IPS-15b (cell line): ENCODE data around the gene TRPM7.
"Not testable (repeated sequence)": the region's sequence is repeated elsewhere in the genome, so short reads cannot be mapped to it uniquely, and the experiment has no call there.

ENCODE experiments used
- H3K27me3 ChIP-seq: one replicate; pipeline ENCODE4 v1.6.1; 2013; ENCODE audit warnings: low read length; ENCODE audit not compliant: control insufficient read depth, insufficient read depth
- H3K36me3 ChIP-seq: one replicate; pipeline ENCODE4 v1.6.1; 2013; ENCODE audit warnings: low read length; ENCODE audit not compliant: control insufficient read depth, insufficient read depth
- H3K4me1 ChIP-seq: one replicate; pipeline ENCODE4 v1.6.1; 2013; ENCODE audit warnings: mild to moderate bottlenecking, low read length; ENCODE audit not compliant: control insufficient read depth, insufficient read depth
- H3K4me3 ChIP-seq: one replicate; pipeline ENCODE4 v1.5.1; 2013; ENCODE audit warnings: low read depth, low read length
- H3K9ac ChIP-seq: one replicate; pipeline ENCODE4 v1.6.1; 2013; ENCODE audit warnings: low read depth, mild to moderate bottlenecking, low read length
- H3K9me3 ChIP-seq: one replicate; pipeline ENCODE4 v1.6.1; 2013; ENCODE audit warnings: mild to moderate bottlenecking, low read length; ENCODE audit not compliant: control insufficient read depth, insufficient read depth

TRPM7 gene

GRCh38 chr15:50686469-50687301, at the start of gene TRPM7:
Gene TRPM7 (minus strand): TSS chr15:50686797. CDS start chr15:50686533, 264 bp downstream.
- Histone ChIP-seq H3K36me3 (no peaks in the 10 kb centered on the region), H3K9ac (peak within 1 kb of the TSS; percentile 96), H3K4me1 (no peaks in the 10 kb centered on the region), H3K4me3 (peak within 1 kb of the TSS; percentile 93), H3K27me3 (no peaks in the 10 kb centered on the region), H3K9me3 (no peaks in the 10 kb centered on the region)

GRCh38 chr15:50735156-50735555, 48.6 kb upstream of the TRPM7 start:
- no peaks in the 10 kb centered on the region for H3K27me3 ChIP-seq
- no peaks in the 10 kb centered on the region for H3K4me1 ChIP-seq
- H3K9me3 ChIP-seq = no peaks in the 10 kb centered on the region
- no peaks in the 10 kb centered on the region for H3K36me3 ChIP-seq
- H3K9ac ChIP-seq = no peak overlapping the region
- no peak overlapping the region for H3K4me3 ChIP-seq

GRCh38 chr15:50726315-50726714, 39.7 kb upstream of the TRPM7 start:
- H3K36me3 ChIP-seq = no peaks in the 10 kb centered on the region
- no peaks in the 10 kb centered on the region for H3K4me1 ChIP-seq
- no peak overlapping the region for H3K9ac ChIP-seq
- H3K9me3 ChIP-seq = no peaks in the 10 kb centered on the region
- H3K4me3 ChIP-seq = no peak overlapping the region
- no peaks in the 10 kb centered on the region for H3K27me3 ChIP-seq

- Histone ChIP-seq H3K9me3 (no peaks in the 10 kb centered on the region), H3K4me3 (no peak overlapping the region), H3K36me3 (no peaks in the 10 kb centered on the region), H3K4me1 (no peaks in the 10 kb centered on the region), H3K9ac (no peak overlapping the region), H3K27me3 (no peaks in the 10 kb centered on the region)
These were observed 32.1 kb upstream of the TRPM7 start for GRCh38 chr15:50718700-50719125.

- Histone ChIP-seq H3K4me1 (no peaks in the 10 kb centered on the region), H3K36me3 (no peaks in the 10 kb centered on the region), H3K9me3 (no peaks in the 10 kb centered on the region), H3K9ac (no peak overlapping the region), H3K4me3 (no peak overlapping the region), H3K27me3 (no peaks in the 10 kb centered on the region)
These were observed 25.4 kb upstream of the TRPM7 start for GRCh38 chr15:50712018-50712417.

- no peaks in the 10 kb centered on the region for H3K9me3 ChIP-seq
- no peaks in the 10 kb centered on the region for H3K4me1 ChIP-seq
- H3K9ac ChIP-seq = no peak overlapping the region
- H3K4me3 ChIP-seq = no peak overlapping the region
- H3K36me3 ChIP-seq = no peaks in the 10 kb centered on the region
- H3K27me3 ChIP-seq = no peaks in the 10 kb centered on the region
These were observed 24.0 kb upstream of the TRPM7 start for GRCh38 chr15:50710585-50710984.

GRCh38 chr15:50707878-50708427, 21.4 kb upstream of the TRPM7 start:
- Histone ChIP-seq H3K36me3 (no peaks in the 10 kb centered on the region), H3K4me1 (no peaks in the 10 kb centered on the region), H3K4me3 (no peak overlapping the region), H3K9me3 (no peaks in the 10 kb centered on the region), H3K9ac (no peak overlapping the region), H3K27me3 (no peaks in the 10 kb centered on the region)

- H3K4me1 ChIP-seq = no peaks in the 10 kb centered on the region
- no peak overlapping the region for H3K4me3 ChIP-seq
- H3K36me3 ChIP-seq = no peaks in the 10 kb centered on the region
- no peaks in the 10 kb centered on the region for H3K9me3 ChIP-seq
- no peaks in the 10 kb centered on the region for H3K27me3 ChIP-seq
- no peak overlapping the region for H3K9ac ChIP-seq
These were observed 16.3 kb upstream of the TRPM7 start for GRCh38 chr15:50702762-50703334.

- H3K4me3 ChIP-seq = no peak overlapping the region
- no peaks in the 10 kb centered on the region for H3K36me3 ChIP-seq
- no peaks in the 10 kb centered on the region for H3K27me3 ChIP-seq
- no peak overlapping the region for H3K9ac ChIP-seq
- H3K9me3 ChIP-seq = no peaks in the 10 kb centered on the region
- no peaks in the 10 kb centered on the region for H3K4me1 ChIP-seq
These were observed 11.5 kb upstream of the TRPM7 start for GRCh38 chr15:50698101-50698500.

GRCh38 chr15:50697109-50697797, 10.7 kb upstream of the TRPM7 start:
- H3K9ac ChIP-seq = no peak overlapping the region
- H3K36me3 ChIP-seq = no peaks in the 10 kb centered on the region
- H3K4me1 ChIP-seq = no peaks in the 10 kb centered on the region
- no peaks in the 10 kb centered on the region for H3K27me3 ChIP-seq
- no peaks in the 10 kb centered on the region for H3K9me3 ChIP-seq
- H3K4me3 ChIP-seq = no peak overlapping the region

- not testable (repeated sequence) for H3K36me3 ChIP-seq, H3K4me3 ChIP-seq, H3K9ac ChIP-seq, H3K9me3 ChIP-seq, H3K4me1 ChIP-seq, H3K27me3 ChIP-seq
These were observed 8.1 kb upstream of the TRPM7 start for GRCh38 chr15:50694634-50695165.
